H1 (cell line): ENCODE measurements around the gene MNAT1. TPM values are rescaled to one million over a fixed set of nuclear protein-coding genes. Genes with fewer than 3 reads are reported as not detected.

Experiments used
- CTCF ChIA-PET: fragments of 300-600 bp; sonication (Branson Sonifier 250); formaldehyde crosslinking; loops from one replicate; lab custom pipeline; 2021; ENCODE audit not compliant: partially characterized antibody; lab: Charles Lee
- POLR2A ChIA-PET: fragments of 300-600 bp; sonication (Branson Sonifier 250); formaldehyde crosslinking; loops from one replicate; lab custom pipeline; 2021; ENCODE audit warnings: inconsistent platforms; ENCODE audit not compliant: partially characterized antibody; lab: Charles Lee
- DNase-seq, 2 experiments: peaks; one replicate each; pipeline versions ENCODE4 v3.0.0 to v3.0.0-alpha.2; 2010 to 2022; ENCODE audit warnings: low spot score in 2 of 2, low read depth in 1 of 2, mixed read lengths in 1 of 2
- FAIRE-seq: peaks from 2 replicates; lab custom pipeline; 2011; peaks lifted over from hg19 to GRCh38; lab: Jason Lieb, UNC
- H2AFZ ChIP-seq: 2 replicates; pipeline ENCODE4 v1.8.1; 2012; ENCODE audit warnings: low read length, inconsistent platforms
- H2AK5ac ChIP-seq: 2 replicates; pipeline ENCODE4 v1.6.1; 2013; ENCODE audit warnings: low read depth, low read length
- H2BK120ac ChIP-seq: replicated peaks from 2 replicates; pipeline ENCODE3; 2013; ENCODE audit warnings: low read depth, low read length, inconsistent platforms
- H2BK12ac ChIP-seq: 2 replicates; pipeline ENCODE4 v1.6.1; 2013; ENCODE audit warnings: low read depth, low read length
- H2BK15ac ChIP-seq: 2 replicates; pipeline ENCODE4 v1.6.1; 2013; ENCODE audit warnings: low read length
- H2BK20ac ChIP-seq: 2 replicates; pipeline ENCODE4 v1.6.1; 2013; ENCODE audit warnings: low read length
- H2BK5ac ChIP-seq: 2 replicates; pipeline ENCODE4 v1.6.1; 2013; ENCODE audit warnings: low read depth, low read length
- H3K14ac ChIP-seq: 2 replicates; pipeline ENCODE4 v1.6.1; 2013; ENCODE audit warnings: inconsistent platforms; ENCODE audit not compliant: insufficient read length
- H3K18ac ChIP-seq: 2 replicates; pipeline ENCODE4 v1.6.1; 2013; ENCODE audit warnings: low read length; ENCODE audit errors: extremely low read depth
- H3K23ac ChIP-seq: 2 replicates; pipeline ENCODE4 v1.6.1; 2013; ENCODE audit warnings: inconsistent platforms; ENCODE audit not compliant: insufficient read length
- H3K23me2 ChIP-seq: 2 replicates; pipeline ENCODE4 v1.6.1; 2013; ENCODE audit warnings: low read depth, low read length
- H3K27ac ChIP-seq: 2 replicates; pipeline ENCODE4 v1.6.1; 2011; ENCODE audit warnings: low read depth, low read length, inconsistent platforms
- H3K27me3 ChIP-seq, 4 experiments: replicated peaks in 1 of 4; 1 replicate in 1 of 4; 2 replicates in 3 of 4; pipeline versions ENCODE4 v1.6.1 to v1.8.1; 2011 to 2013; ENCODE audit warnings: low read length in 3 of 4, mild to moderate bottlenecking in 3 of 4, inconsistent platforms in 2 of 4, mixed read lengths in 2 of 4, moderate library complexity in 1 of 4; ENCODE audit not compliant: control insufficient read depth in 3 of 4, insufficient read depth in 3 of 4; ENCODE audit errors: extremely low read depth in 1 of 4
- H3K36me3 ChIP-seq, 4 experiments: 2 replicates each; pipeline versions ENCODE4 v1.6.1 to v1.8.1; 2011 to 2013; ENCODE audit warnings: mild to moderate bottlenecking in 4 of 4, low read length in 3 of 4, moderate library complexity in 2 of 4, control low read depth in 1 of 4, inconsistent platforms in 1 of 4; ENCODE audit not compliant: insufficient read depth in 4 of 4, control insufficient read depth in 2 of 4
- H3K4ac ChIP-seq: replicated peaks from 2 replicates; pipeline ENCODE3; 2013; ENCODE audit warnings: low read length, low read depth, mixed read lengths, inconsistent platforms; ENCODE audit not compliant: insufficient read length
- H3K4me1 ChIP-seq, 4 experiments: replicated peaks in 1 of 4; 1 replicate in 1 of 4; 2 replicates in 3 of 4; pipeline versions ENCODE4 v1.6.1 to v1.8.1; 2011 to 2013; ENCODE audit warnings: low read length in 3 of 4, inconsistent platforms in 2 of 4, mixed read lengths in 1 of 4; ENCODE audit not compliant: insufficient read depth in 4 of 4, control insufficient read depth in 3 of 4
- H3K4me2 ChIP-seq, 2 experiments: 2 replicates each; pipeline versions ENCODE4 v1.6.1 to v1.8.1; 2011 to 2013; ENCODE audit warnings: low read depth in 2 of 2, low read length in 2 of 2, control low read depth in 1 of 2, inconsistent platforms in 1 of 2, mild to moderate bottlenecking in 1 of 2; ENCODE audit not compliant: insufficient read depth in 1 of 2
- H3K4me3 ChIP-seq, 4 experiments: fragments of 200-600, 300-600 bp in 1 of 4; sonication (generic), shearing (Covaris generic), sonication (Bioruptor Twin) in 1 of 4; 2 replicates each; pipeline versions ENCODE4 v1.5.1 to v1.8.1; 2011 to 2016; ENCODE audit warnings: low read length in 4 of 4, low read depth in 3 of 4, control low read depth in 2 of 4, inconsistent platforms in 2 of 4, mild to moderate bottlenecking in 2 of 4, mixed read lengths in 1 of 4, moderate library complexity in 1 of 4; ENCODE audit not compliant: insufficient read depth in 2 of 4; ENCODE audit errors: extremely low read depth in 1 of 4
- H3K56ac ChIP-seq: replicated peaks from 2 replicates; pipeline ENCODE3; 2013; ENCODE audit warnings: low read depth, mild to moderate bottlenecking, mixed read lengths, low read length, inconsistent platforms; ENCODE audit not compliant: insufficient read length
- H3K79me1 ChIP-seq: 2 replicates; pipeline ENCODE4 v1.6.1; 2013; ENCODE audit warnings: low read depth, low read length, control low read depth
- H3K79me2 ChIP-seq, 2 experiments: 2 replicates each; pipeline versions ENCODE4 v1.6.1 to v1.8.1; 2012 to 2013; ENCODE audit warnings: low read length in 2 of 2, mild to moderate bottlenecking in 2 of 2, inconsistent platforms in 1 of 2; ENCODE audit not compliant: insufficient read depth in 2 of 2, control insufficient read depth in 1 of 2
- H3K9ac ChIP-seq, 4 experiments: replicated peaks in 1 of 4; 1 replicate in 1 of 4; 2 replicates in 3 of 4; pipeline versions ENCODE4 v1.6.1 to v1.8.1; 2011 to 2013; ENCODE audit warnings: low read depth in 3 of 4, low read length in 3 of 4, control low read depth in 2 of 4, mild to moderate bottlenecking in 2 of 4, moderate library complexity in 2 of 4, inconsistent platforms in 1 of 4; ENCODE audit errors: extremely low read depth in 1 of 4
- H3K9me3 ChIP-seq, 2 experiments: 2 replicates each; pipeline versions ENCODE4 v1.6.1 to v1.8.1; 2012 to 2013; ENCODE audit warnings: mild to moderate bottlenecking in 2 of 2, moderate library complexity in 2 of 2, control low read depth in 1 of 2, inconsistent platforms in 1 of 2, low read depth in 1 of 2, low read length in 1 of 2, mixed read lengths in 1 of 2; ENCODE audit not compliant: insufficient read depth in 2 of 2
- H4K20me1 ChIP-seq, 2 experiments: replicated peaks in 1 of 2; 2 replicates each; pipeline versions ENCODE3 to v1.8.1; 2011 to 2013; ENCODE audit warnings: inconsistent platforms in 2 of 2, low read length in 2 of 2, mild to moderate bottlenecking in 1 of 2; ENCODE audit not compliant: insufficient read depth in 2 of 2, control insufficient read depth in 1 of 2
- H4K5ac ChIP-seq: 2 replicates; pipeline ENCODE4 v1.6.1; 2013; ENCODE audit warnings: low read length, low read depth, mixed read lengths, inconsistent platforms; ENCODE audit not compliant: insufficient read length
- H4K8ac ChIP-seq: 2 replicates; pipeline ENCODE4 v1.8.0; 2013; ENCODE audit warnings: mild to moderate bottlenecking, moderate library complexity, low read length, inconsistent platforms; ENCODE audit not compliant: insufficient read depth; ENCODE audit errors: extremely low read depth
- H4K91ac ChIP-seq: replicated peaks from 2 replicates; pipeline ENCODE3; 2013; ENCODE audit warnings: low read length, mixed read lengths, inconsistent platforms; ENCODE audit not compliant: insufficient read length
- ASH2L ChIP-seq: fragments of 200-600, 300-600 bp; sonication (generic); IDR thresholded peaks from one replicate; pipeline ENCODE4 v1.7.1; 2017; ENCODE audit warnings: low read length
- CBX5 ChIP-seq: fragments of 300-800, 300-1000 bp; sonication (generic); IDR thresholded peaks from 2 replicates; pipeline ENCODE4 v1.7.1; 2016; ENCODE audit warnings: antibody characterized with exemption, low read length, low read depth
- CHD1 ChIP-seq: IDR thresholded peaks from 2 replicates; pipeline ENCODE4 v1.6.1; 2012; ENCODE audit warnings: low read depth, low read length, improper control_type of control experiment
- CHD2 ChIP-seq: IDR thresholded peaks from 2 replicates; pipeline ENCODE4 v1.6.1; 2012; ENCODE audit warnings: low read length, improper control_type of control experiment
- EGR1 ChIP-seq: IDR thresholded peaks from 2 replicates; pipeline ENCODE4 v1.6.1; 2011; ENCODE audit warnings: low read depth, low read length, borderline replicate concordance
- HDAC6 ChIP-seq: IDR thresholded peaks from one replicate; pipeline ENCODE4 v1.7.1; 2012; ENCODE audit warnings: low read depth, mild to moderate bottlenecking, inconsistent platforms, low read length, moderate library complexity
- JUND ChIP-seq: IDR thresholded peaks from 2 replicates; pipeline ENCODE4 v1.6.1; 2011; ENCODE audit warnings: mild to moderate bottlenecking, improper control_type of control experiment, low read length
- KDM1A ChIP-seq: fragments of 200-600, 300-600 bp; sonication (generic); IDR thresholded peaks from 2 replicates; pipeline ENCODE4 v1.7.1; 2016; ENCODE audit warnings: mild to moderate bottlenecking, low read length, borderline replicate concordance
- KDM4A ChIP-seq: IDR thresholded peaks from one replicate; pipeline ENCODE4 v1.7.1; 2012; ENCODE audit warnings: low read depth, mild to moderate bottlenecking, moderate library complexity, low read length, inconsistent platforms; ENCODE audit not compliant: severe bottlenecking
- MAFK ChIP-seq: IDR thresholded peaks from 2 replicates; pipeline ENCODE4 v1.6.1; 2012; ENCODE audit warnings: low read depth, mild to moderate bottlenecking, improper control_type of control experiment, low read length
- RFX5 ChIP-seq: IDR thresholded peaks from 2 replicates; pipeline ENCODE4 v1.6.1; 2011; ENCODE audit warnings: low read depth, low read length, improper control_type of control experiment, borderline replicate concordance
- RXRA ChIP-seq: IDR thresholded peaks from 2 replicates; pipeline ENCODE4 v1.6.1; 2011; ENCODE audit warnings: low read depth, mild to moderate bottlenecking, low read length, moderate library complexity; ENCODE audit not compliant: insufficient read depth
- SUZ12 ChIP-seq: fragments of 200-600 bp; sonication (generic); IDR thresholded peaks from 2 replicates; pipeline ENCODE4 v1.6.1; 2012; ENCODE audit warnings: mild to moderate bottlenecking, inconsistent platforms, low read length, moderate library complexity, mixed read lengths
- TBP ChIP-seq: IDR thresholded peaks from 2 replicates; pipeline ENCODE4 v1.6.1; 2011; ENCODE audit warnings: low read depth, low read length, improper control_type of control experiment
- TCF12 ChIP-seq: IDR thresholded peaks from 2 replicates; pipeline ENCODE4 v1.6.1; 2011; ENCODE audit warnings: low read depth, mild to moderate bottlenecking, low read length
- TEAD4 ChIP-seq: IDR thresholded peaks from 2 replicates; pipeline ENCODE4 v1.6.1; 2012; ENCODE audit warnings: low read depth, low read length, inconsistent platforms, mixed read lengths
- YY1 ChIP-seq: IDR thresholded peaks from 2 replicates; pipeline ENCODE4 v1.6.1; 2011; ENCODE audit warnings: low read depth, mild to moderate bottlenecking, low read length
- WGBS, 2 experiments: shearing (Covaris generic) in 1 of 2; methylation state at CpG; one replicate each; pipeline versions ENCODE4 v1.1.6 to v1.1.7; 2013 to 2015; ENCODE audit warnings: low lambda C conversion rate in 2 of 2, mixed read lengths in 2 of 2, inconsistent platforms in 1 of 2, low coverage in 1 of 2, missing lambda C conversion rate in 1 of 2; ENCODE audit not compliant: insufficient replicate concordance in 2 of 2, insufficient coverage in 1 of 2, insufficient read length in 1 of 2; ENCODE audit errors: extremely low coverage in 1 of 2, missing lambda C conversion rate in 1 of 2; 5-methylcytosine and 5-hydroxymethylcytosine counted together
- polyA plus RNA-seq, 7 experiments: library from polyadenylated mRNA; depleted of rRNA in 3 of 7; stranded (reverse) in 5 of 7; unstranded in 2 of 7; fragments of >200 nt in 5 of 7; fragments of 200-250 nt in 2 of 7; gene quantifications; 1 replicate in 5 of 7; 2 replicates in 1 of 7; 4 replicates in 1 of 7; pipeline versions ENCODE4 v1.2.1 to v1.2.3, GENCODE V29; 2011 to 2013; ENCODE audit warnings: missing spikeins in 2 of 7, mixed read lengths in 2 of 7
- total RNA-seq: library from RNA; stranded (reverse); fragmentation: NEBNext Ultra II Directional; extraction: Animal tissue kit (Norgen Biotek cat#: 25700); gene quantifications from 2 replicates; pipeline ENCODE4 v1.2.1, GENCODE V29; 2021

MNAT1 gene
- total and polyA plus RNA-seq, 2 of the 8 experiments (the other 6 are each of a cell fraction or from before 2014, with no cell fraction given): 34.7 to 52.1 TPM

DNA sequence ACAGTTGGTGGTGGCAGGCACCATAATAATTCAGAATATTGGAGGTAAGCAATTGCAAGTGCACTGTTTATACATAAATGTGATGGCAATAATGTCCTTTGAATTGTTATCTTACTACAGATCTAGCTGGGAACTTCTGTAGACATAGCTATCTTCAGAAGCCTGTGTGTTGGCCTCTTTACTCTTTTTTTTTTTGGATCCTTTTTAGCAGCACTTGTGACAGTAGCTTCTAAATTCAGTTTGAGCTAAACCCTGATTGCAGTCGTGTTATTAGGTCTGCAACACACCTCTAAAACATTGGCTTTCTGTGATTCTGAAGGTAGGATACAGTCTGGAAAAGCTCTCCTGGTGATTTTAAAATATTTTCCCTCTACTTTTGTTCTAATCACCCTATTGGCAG is 285.0 kb downstream of the MNAT1 start:
- WGBS, 2 experiments: 79% methylated on average over 1 of the region's 1 CpG; no CpG with 5 or more reads in 1 of the 2 experiments
- no peak overlapping the region for H2BK15ac ChIP-seq
- no peak overlapping the region for H3K14ac ChIP-seq
- FAIRE-seq: no peak
- H4K91ac ChIP-seq: no peak overlapping the region
- H3K27ac ChIP-seq: no peak overlapping the region
- H2BK5ac ChIP-seq: no peak overlapping the region
- no peak overlapping the region for H3K9ac ChIP-seq
- DNase-seq: no peak
- H4K8ac ChIP-seq: no peak overlapping the region
- H3K9me3 ChIP-seq: peaks cover 9 to 10% of the 10 kb centered on the region in 2 experiments
- no peak overlapping the region for H3K18ac ChIP-seq
- H2BK120ac ChIP-seq: no peak overlapping the region
- H4K5ac ChIP-seq: no peak overlapping the region
- H4K20me1 ChIP-seq: no peaks in the 10 kb centered on the region
- H3K23me2 ChIP-seq: no peaks in the 10 kb centered on the region
- no peaks in the 10 kb centered on the region for H3K79me1 ChIP-seq
- H3K23ac ChIP-seq: no peak overlapping the region
- 0 out of 8 replicates have a peak, but pooled peaks cover 0 to 3% (median 0%) of the 10 kb centered on the region in 4 experiments for H3K36me3 ChIP-seq
- H3K4me1 ChIP-seq: no peaks in the 10 kb centered on the region
- no peak overlapping the region for H3K56ac ChIP-seq
- no peak overlapping the region for H2AFZ ChIP-seq
- H2BK12ac ChIP-seq: no peak overlapping the region
- no peak overlapping the region for H3K4me3 ChIP-seq
- no peaks in the 10 kb centered on the region for H3K27me3 ChIP-seq
- H2AK5ac ChIP-seq: no peak overlapping the region
- no peak overlapping the region for H3K4me2 ChIP-seq
- no peak overlapping the region for H3K4ac ChIP-seq
- no peaks in the 10 kb centered on the region for H3K79me2 ChIP-seq
- H2BK20ac ChIP-seq: no peak overlapping the region
- CTCF ChIA-PET: interaction anchor here (0.7 to 2.3 kb wide), 2 partner anchors 135 to 394 kb away, joined by 5 to 10 read pairs; no protein-coding TSS in a partner anchor
- POLR2A ChIA-PET: no interaction called here
- TF ChIP-seq TCF12: no peak
- no peak for TF ChIP-seq KDM4A
- TF ChIP-seq TBP: no peak
- no peak for TF ChIP-seq EGR1
- no peak for TF ChIP-seq YY1
- TF ChIP-seq TEAD4: no peak
- no peak for TF ChIP-seq JUND
- TF ChIP-seq CBX5: no peak
- TF ChIP-seq HDAC6: no peak
- TF ChIP-seq CHD2: no peak
- TF ChIP-seq ASH2L: no peak
- TF ChIP-seq RXRA: no peak
- TF ChIP-seq SUZ12: no peak
- TF ChIP-seq MAFK: no peak
- TF ChIP-seq CHD1: no peak
- no peak for TF ChIP-seq KDM1A
- no peak for TF ChIP-seq RFX5
